Neural progenitor cell (in vitro differentiated cells): ENCODE measurements around the gene YTHDF1.

ENCODE experiments used
- EZH2 ChIP-seq: fragments of 200-600 bp; sonication (generic); IDR thresholded peaks from 2 replicates; pipeline ENCODE4 v1.6.1; 2017; ENCODE audit warnings: antibody characterized with exemption, mild to moderate bottlenecking, moderate library complexity
- EZH2phosphoT487 ChIP-seq: fragments of 200-600 bp; sonication (generic); IDR thresholded peaks from 2 replicates; pipeline ENCODE4 v1.6.1; 2017; ENCODE audit warnings: antibody characterized with exemption
- TF ChIP-seq, protein P1 (sequence below): fragments of 200-600 bp; sonication (generic); IDR thresholded peaks from 2 replicates; pipeline ENCODE4 v1.5.1; 2017; ENCODE audit warnings: antibody characterized with exemption, mild to moderate bottlenecking

DNA sequence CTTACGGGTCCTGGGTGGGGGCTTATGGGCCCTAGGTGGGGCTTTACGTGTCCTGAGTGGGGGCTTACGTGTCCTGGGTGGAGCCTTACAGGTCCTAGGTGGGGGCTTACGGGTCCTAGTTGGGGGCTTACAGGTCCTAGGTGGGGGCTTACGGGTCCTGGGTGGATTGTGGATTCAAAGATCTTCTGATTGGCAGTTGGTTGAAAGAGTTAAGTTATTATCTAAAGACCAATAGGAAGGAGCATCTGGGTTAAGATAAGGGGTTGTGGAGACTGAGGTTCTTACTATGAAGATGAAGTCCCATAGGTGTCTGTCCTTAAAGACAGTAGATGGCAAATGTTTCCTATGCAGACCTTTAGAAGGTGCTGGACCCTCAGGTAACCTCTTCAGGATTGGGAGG, 11.3 kb upstream of the YTHDF1 start:
- TF ChIP-seq, protein P1, sequence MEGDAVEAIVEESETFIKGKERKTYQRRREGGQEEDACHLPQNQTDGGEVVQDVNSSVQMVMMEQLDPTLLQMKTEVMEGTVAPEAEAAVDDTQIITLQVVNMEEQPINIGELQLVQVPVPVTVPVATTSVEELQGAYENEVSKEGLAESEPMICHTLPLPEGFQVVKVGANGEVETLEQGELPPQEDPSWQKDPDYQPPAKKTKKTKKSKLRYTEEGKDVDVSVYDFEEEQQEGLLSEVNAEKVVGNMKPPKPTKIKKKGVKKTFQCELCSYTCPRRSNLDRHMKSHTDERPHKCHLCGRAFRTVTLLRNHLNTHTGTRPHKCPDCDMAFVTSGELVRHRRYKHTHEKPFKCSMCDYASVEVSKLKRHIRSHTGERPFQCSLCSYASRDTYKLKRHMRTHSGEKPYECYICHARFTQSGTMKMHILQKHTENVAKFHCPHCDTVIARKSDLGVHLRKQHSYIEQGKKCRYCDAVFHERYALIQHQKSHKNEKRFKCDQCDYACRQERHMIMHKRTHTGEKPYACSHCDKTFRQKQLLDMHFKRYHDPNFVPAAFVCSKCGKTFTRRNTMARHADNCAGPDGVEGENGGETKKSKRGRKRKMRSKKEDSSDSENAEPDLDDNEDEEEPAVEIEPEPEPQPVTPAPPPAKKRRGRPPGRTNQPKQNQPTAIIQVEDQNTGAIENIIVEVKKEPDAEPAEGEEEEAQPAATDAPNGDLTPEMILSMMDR: no peak
- no peak for TF ChIP-seq EZH2phosphoT487
- TF ChIP-seq EZH2: no peak
